HEK293 (cell line): Measurements from ENCODE around the gene IL4I1.

ENCODE experiments used
- GLI4 ChIP-seq: fragments of 450-650 bp; formaldehyde crosslinking; IDR thresholded peaks from 2 replicates; pipeline ENCODE4 v1.5.1; 2016; ENCODE audit warnings: missing biosample characterization, missing genetic modification characterization
- HOXA7 ChIP-seq: sonication (generic); formaldehyde crosslinking; IDR thresholded peaks from 2 replicates; pipeline ENCODE4 v1.8.1; 2022; ENCODE audit warnings: missing genetic modification reagents, borderline replicate concordance
- KLF10 ChIP-seq: fragments of 450-650 bp; IDR thresholded peaks from 2 replicates; pipeline ENCODE4 v1.5.1; 2018; ENCODE audit warnings: missing biosample characterization, mild to moderate bottlenecking, missing genetic modification characterization
- PATZ1 ChIP-seq: fragments of 450-650 bp; formaldehyde crosslinking; IDR thresholded peaks from 2 replicates; pipeline ENCODE4 v1.5.1; 2016; ENCODE audit warnings: missing biosample characterization, missing genetic modification characterization
- TRIM28 ChIP-seq: IDR thresholded peaks from 2 replicates; pipeline ENCODE4 v1.6.1; 2011; ENCODE audit warnings: low read length, control low read depth, borderline replicate concordance
- ZBTB10 ChIP-seq: fragments of 450-650 bp; formaldehyde crosslinking; IDR thresholded peaks from 2 replicates; pipeline ENCODE4 v1.5.1; 2016; ENCODE audit warnings: missing biosample characterization, missing genetic modification characterization
- ZBTB11 ChIP-seq: fragments of 450-650 bp; formaldehyde crosslinking; conservative IDR thresholded peaks from 2 replicates; pipeline ENCODE4 v1.5.1; 2016; ENCODE audit warnings: low read depth, missing biosample characterization, missing genetic modification characterization
- ZBTB26 ChIP-seq: fragments of 450-650 bp; formaldehyde crosslinking; optimal IDR thresholded peaks from 2 replicates; pipeline ENCODE3; 2016; ENCODE audit warnings: missing biosample characterization, mild to moderate bottlenecking, missing genetic modification characterization
- ZBTB48 ChIP-seq: fragments of 450-650 bp; formaldehyde crosslinking; IDR thresholded peaks from 2 replicates; pipeline ENCODE4 v1.5.1; 2016; ENCODE audit warnings: missing biosample characterization, missing genetic modification characterization
- ZNF114 ChIP-seq: fragments of 450-650 bp; formaldehyde crosslinking; IDR thresholded peaks from 2 replicates; pipeline ENCODE4 v1.5.0; 2017; ENCODE audit warnings: missing biosample characterization, missing genetic modification characterization
- ZNF138 ChIP-seq: fragments of 450-650 bp; formaldehyde crosslinking; IDR thresholded peaks from 2 replicates; pipeline ENCODE4 v1.5.1; 2016; ENCODE audit warnings: missing biosample characterization, missing genetic modification characterization, borderline replicate concordance
- ZNF221 ChIP-seq: fragments of 450-650 bp; formaldehyde crosslinking; IDR thresholded peaks from 2 replicates; pipeline ENCODE4 v1.5.1; 2017; ENCODE audit warnings: missing biosample characterization, missing genetic modification characterization, borderline replicate concordance
- ZNF280D ChIP-seq: fragments of 450-650 bp; formaldehyde crosslinking; IDR thresholded peaks from 2 replicates; pipeline ENCODE4 v1.5.1; 2016; ENCODE audit warnings: missing biosample characterization, missing genetic modification characterization
- ZNF324 ChIP-seq: fragments of 450-650 bp; formaldehyde crosslinking; IDR thresholded peaks from 2 replicates; pipeline ENCODE4 v1.5.1; 2016; ENCODE audit warnings: missing biosample characterization, missing genetic modification characterization
- ZNF362 ChIP-seq: fragments of 450-650 bp; formaldehyde crosslinking; IDR thresholded peaks from 2 replicates; pipeline ENCODE4 v1.5.1; 2016; ENCODE audit warnings: missing biosample characterization, missing genetic modification characterization
- ZNF391 ChIP-seq: fragments of 450-650 bp; formaldehyde crosslinking; IDR thresholded peaks from 2 replicates; pipeline ENCODE4 v1.5.1; 2016; ENCODE audit warnings: low read depth, missing biosample characterization, missing genetic modification characterization, borderline replicate concordance
- ZNF423 ChIP-seq: fragments of 450-650 bp; formaldehyde crosslinking; IDR thresholded peaks from 2 replicates; pipeline ENCODE4 v1.5.1; 2016; ENCODE audit warnings: missing biosample characterization, missing genetic modification characterization
- ZNF48 ChIP-seq: fragments of 450-650 bp; formaldehyde crosslinking; IDR thresholded peaks from 2 replicates; pipeline ENCODE4 v1.5.1; 2016; ENCODE audit warnings: missing biosample characterization, missing genetic modification characterization
- ZNF645 ChIP-seq: fragments of 450-650 bp; formaldehyde crosslinking; IDR thresholded peaks from 2 replicates; pipeline ENCODE4; 2016; ENCODE audit warnings: missing biosample characterization, missing genetic modification characterization
- ZNF654 ChIP-seq: fragments of 450-650 bp; formaldehyde crosslinking; IDR thresholded peaks from 2 replicates; pipeline ENCODE4 v1.5.1; 2016; ENCODE audit warnings: low read depth, missing biosample characterization, missing genetic modification characterization
- ZNF660 ChIP-seq: fragments of 450-650 bp; IDR thresholded peaks from 2 replicates; pipeline ENCODE4 v1.5.1; 2018; ENCODE audit warnings: missing biosample characterization, mild to moderate bottlenecking, missing genetic modification characterization
- ZNF76 ChIP-seq: fragments of 450-650 bp; formaldehyde crosslinking; IDR thresholded peaks from 2 replicates; pipeline ENCODE4; 2016; ENCODE audit warnings: low read depth, missing biosample characterization, missing genetic modification characterization, borderline replicate concordance
- ZNF768 ChIP-seq: fragments of 450-650 bp; formaldehyde crosslinking; IDR thresholded peaks from 2 replicates; pipeline ENCODE4 v1.5.1; 2018; ENCODE audit warnings: missing biosample characterization, mild to moderate bottlenecking, missing genetic modification characterization
- ZSCAN16 ChIP-seq: fragments of 450-650 bp; formaldehyde crosslinking; IDR thresholded peaks from 2 replicates; pipeline ENCODE4 v1.5.1; 2016; ENCODE audit warnings: missing biosample characterization, missing genetic modification characterization
- ZSCAN23 ChIP-seq: fragments of 450-650 bp; formaldehyde crosslinking; IDR thresholded peaks from 2 replicates; pipeline ENCODE4 v1.5.1; 2016; ENCODE audit warnings: missing biosample characterization, missing genetic modification characterization
- ZSCAN30 ChIP-seq: fragments of 450-650 bp; IDR thresholded peaks from 2 replicates; pipeline ENCODE4 v1.5.1; 2018; ENCODE audit warnings: missing biosample characterization, mild to moderate bottlenecking, missing genetic modification characterization, moderate library complexity

IL4I1 gene

GRCh38 chr19:49875857-49876421 is 20.7 kb downstream of the IL4I1 start (continued):
- no peak for TF ChIP-seq ZSCAN23 (tag by site-specific recombination)
- no peak for TF ChIP-seq ZNF768 (tag by site-specific recombination)
- TF ChIP-seq KLF10 (tag by site-specific recombination), result no peak
- no peak for TF ChIP-seq ZSCAN30 (tag by site-specific recombination)
- TF ChIP-seq ZBTB26 (tag by site-specific recombination), result no peak
- peak; percentile 100 for TF ChIP-seq ZBTB10 (tag by site-specific recombination)
- TF ChIP-seq ZNF138, result no peak
- TF ChIP-seq ZNF221 (tag by site-specific recombination), result no peak
- TF ChIP-seq ZNF654 (tag by site-specific recombination), result no peak
- TF ChIP-seq ZNF362 (tag by site-specific recombination), result no peak
- TF ChIP-seq ZNF48, result no peak
- TF ChIP-seq ZNF280D (tag by site-specific recombination), result no peak
- no peak for TF ChIP-seq ZNF324 (tag by site-specific recombination)
- TF ChIP-seq HOXA7, result no peak
- no peak for TF ChIP-seq ZBTB48
- no peak; the same call in 1 of the 2 replicates for TF ChIP-seq ZNF645
- TF ChIP-seq TRIM28, result no peak
- TF ChIP-seq ZNF423 (tag by site-specific recombination), result no peak
- TF ChIP-seq ZNF391 (tag by site-specific recombination), result no peak
- no peak for TF ChIP-seq ZNF660 (tag by site-specific recombination)
- no peak for TF ChIP-seq ZBTB11 (tag by site-specific recombination)
- peak; percentile 91 for TF ChIP-seq PATZ1 (tag by site-specific recombination)
- TF ChIP-seq ZSCAN16 (tag by site-specific recombination), result no peak
- TF ChIP-seq ZNF76, result no peak
- no peak for TF ChIP-seq ZNF114
- no peak for TF ChIP-seq GLI4 (tag by site-specific recombination)
